Stimulated activated CD4-positive, alpha-beta T cell treated with anti-CD3 and anti-CD28 coated beads, TNF-alpha, amount 100 ng/mL, for 4 hours (primary cell): ENCODE results near the gene HIP1R.
A peak's percentile ranks its signal among the peaks of the same experiment; 100 is the strongest.

Experiments
- DNase-seq, 3 experiments: peaks; one replicate each; pipeline ENCODE4 v3.0.0-alpha.2; 2020; ENCODE audit warnings: low read depth in 3 of 3

HIP1R gene

GRCh38 chr12:122834104-122834920, 945 bp upstream of the HIP1R start:
- no peak for DNase-seq

DNA sequence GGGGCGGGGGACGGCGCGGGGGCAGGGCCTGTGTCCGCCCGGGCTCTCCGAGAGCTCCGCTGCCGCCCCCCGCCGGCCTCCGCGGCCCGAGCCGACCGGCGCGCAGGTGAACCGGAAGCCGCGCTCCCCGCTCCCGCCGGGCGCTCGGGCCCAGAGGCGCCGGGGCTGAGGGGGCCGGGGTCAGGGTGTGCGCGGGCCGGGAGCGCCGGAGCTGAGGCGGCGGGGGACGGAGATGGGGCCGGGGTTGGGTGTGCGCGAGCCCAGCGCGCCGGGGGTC, 431 bp downstream of the HIP1R start:
- no peak for DNase-seq

DNA sequence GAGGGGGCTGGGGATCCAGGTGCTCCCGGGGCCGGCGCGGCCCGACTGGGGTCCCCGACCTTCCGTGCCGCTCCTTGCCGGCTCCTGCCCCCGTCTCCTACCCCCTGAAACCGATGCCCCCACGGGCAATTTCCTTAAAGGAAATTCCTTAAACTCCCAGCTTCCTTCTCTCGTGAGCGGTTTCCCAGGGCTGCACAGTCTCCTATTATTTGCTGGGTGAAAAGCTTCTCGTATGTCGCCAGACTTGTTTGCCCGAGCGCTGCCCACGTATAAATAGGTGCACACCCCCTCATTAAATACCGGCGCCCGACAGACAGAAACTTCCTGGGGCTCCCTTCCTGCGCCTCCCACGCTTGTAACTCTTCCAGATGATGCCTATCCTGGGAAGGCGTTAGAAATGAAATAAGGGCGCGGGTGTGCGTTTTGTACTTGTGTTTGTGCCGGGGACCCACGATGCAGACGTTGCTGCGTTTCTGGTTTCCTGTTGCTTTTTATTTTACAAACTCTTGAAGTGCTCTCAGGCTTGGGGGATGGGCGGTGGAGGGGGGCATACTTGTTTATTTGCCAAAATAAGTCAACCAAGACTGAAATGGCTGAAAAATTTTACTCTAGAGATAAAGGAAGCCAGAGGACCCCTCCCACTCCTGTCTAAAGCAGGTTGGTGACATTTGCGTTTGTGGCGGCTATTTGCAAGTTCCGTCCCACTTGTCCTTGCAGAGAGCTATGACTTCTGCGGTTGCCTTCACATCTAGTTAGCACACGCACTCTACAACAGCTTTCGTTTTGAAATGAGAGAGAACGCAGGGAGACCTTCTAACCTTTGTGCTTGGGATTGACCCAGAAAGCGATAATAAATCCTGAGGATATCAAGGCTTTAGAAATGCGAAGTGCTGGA, 1.0 kb downstream of the HIP1R start:
- DNase-seq, result peak in 1 of 3 experiments; percentile 10

- DNase-seq, result no peak
These were observed 2.3 kb downstream of the HIP1R start for GRCh38 chr12:122837306-122838265.

GRCh38 chr12:122838841-122839240, 3.6 kb downstream of the HIP1R start:
- no peak for DNase-seq

DNA sequence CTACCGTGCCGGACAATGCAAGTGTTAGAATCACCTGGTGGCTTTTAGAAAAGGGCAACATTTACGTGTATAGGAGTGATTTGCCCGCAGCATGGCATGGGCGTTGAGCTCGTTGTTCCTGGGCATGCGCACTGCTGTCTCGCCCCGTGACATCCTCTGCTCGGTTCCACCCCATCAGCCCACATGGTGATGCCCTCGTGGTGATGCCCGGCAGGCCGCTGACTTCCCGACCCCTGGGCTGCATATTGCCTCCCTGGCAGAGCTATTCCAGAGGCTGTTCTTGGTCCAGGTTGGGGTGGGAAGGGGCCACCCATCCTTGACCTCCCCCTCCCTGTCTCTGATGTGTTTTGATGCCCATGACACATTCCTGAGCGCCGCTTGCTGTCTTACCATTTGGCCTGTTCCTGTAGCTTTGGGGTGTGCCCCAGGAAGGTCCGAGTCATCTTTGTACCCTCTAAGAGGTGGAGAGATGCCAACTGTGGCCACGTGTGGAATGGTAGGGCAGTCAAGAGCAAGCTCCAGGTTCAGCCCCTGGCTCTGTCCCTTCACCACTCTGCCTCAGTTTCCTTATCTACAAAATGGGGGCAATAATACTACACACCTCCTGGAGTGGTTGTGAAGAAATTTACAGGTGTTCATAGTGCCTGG, 4.8 kb downstream of the HIP1R start:
- DNase-seq, result no peak

DNA sequence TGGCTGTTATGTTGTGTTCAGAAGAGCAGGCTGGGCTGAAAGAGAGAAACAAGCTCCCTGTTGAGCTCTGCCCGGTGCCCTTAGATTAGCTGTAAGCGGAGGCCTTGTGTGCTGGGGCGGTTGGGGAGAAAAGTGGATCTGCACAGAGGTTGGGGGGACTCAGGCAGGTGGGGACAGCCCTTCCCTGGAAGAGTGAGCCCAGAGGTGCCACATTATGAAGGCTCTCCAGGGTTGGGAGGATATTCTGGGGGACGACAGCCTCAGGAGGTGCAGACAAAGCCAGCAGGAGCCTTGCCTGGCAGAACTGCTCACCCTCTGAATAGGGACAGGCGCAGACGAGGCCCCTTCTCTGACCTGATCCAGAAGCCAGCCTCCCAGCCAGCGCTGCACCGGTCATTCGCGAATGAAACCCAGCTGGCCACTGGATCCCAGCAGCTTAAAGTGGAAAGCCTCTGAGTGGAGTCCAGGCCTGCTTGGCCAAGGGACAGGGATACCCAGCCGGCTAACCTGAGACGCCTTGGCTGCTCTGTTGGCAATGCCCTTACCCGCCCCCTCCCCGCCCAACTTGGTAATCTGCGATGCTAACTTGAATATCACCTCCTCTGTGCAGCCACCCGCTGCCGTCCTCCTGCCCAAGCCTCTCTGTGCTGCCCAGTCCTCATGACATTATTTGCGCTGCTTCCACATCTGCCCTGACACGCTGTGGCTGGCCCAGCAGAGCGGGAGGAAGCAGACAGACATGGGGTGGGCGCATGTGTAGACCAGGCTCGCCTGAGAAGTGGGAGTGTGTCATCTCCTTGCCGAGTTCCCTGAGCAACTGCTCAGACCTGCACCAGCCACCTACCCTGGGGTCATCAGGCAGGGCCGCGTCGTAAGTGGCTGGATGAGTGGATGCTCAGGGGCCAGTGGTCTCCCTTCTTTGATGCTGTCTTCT, 5.6 kb downstream of the HIP1R start:
- DNase-seq, result no peak

DNA sequence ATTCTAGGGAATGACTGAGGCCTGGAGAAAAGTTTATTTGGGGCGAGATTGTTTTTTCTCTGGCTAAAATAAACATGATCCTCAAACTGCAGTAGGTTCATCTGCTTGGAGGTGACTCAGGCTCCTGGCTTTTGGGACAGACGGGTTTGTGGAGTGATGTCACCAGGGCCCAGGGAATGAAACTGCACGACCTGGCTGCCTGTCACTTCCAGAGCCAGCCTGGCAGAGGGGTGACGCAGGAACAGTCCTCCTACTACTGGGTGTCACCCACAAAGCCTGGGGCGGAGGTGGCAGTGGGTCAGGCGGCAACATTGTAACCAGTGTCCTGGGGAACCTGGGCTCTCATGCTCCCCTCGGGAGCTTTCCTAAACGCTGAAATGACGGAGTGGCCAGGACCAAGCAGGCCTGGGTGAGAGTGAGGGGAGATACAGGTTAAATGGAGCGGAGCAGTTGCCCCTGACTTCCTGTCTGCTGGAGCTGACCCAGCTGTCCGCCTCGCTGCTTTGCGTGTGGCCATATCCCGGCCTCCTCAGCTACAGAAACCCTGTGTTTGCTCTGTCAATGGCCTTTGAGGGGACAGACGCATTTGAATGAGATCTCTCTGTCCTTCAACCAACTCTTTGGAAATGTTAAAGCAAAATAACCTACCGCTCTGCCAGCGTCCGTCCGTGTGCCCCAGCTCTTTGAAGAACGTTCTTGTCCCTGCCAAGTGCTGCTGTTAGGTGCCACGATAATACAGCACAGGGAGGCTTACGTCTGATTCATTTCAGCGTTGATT, 6.5 kb downstream of the HIP1R start:
- DNase-seq, result no peak

GRCh38 chr12:122842505-122843405, 7.5 kb downstream of the HIP1R start:
- no peak for DNase-seq

DNA sequence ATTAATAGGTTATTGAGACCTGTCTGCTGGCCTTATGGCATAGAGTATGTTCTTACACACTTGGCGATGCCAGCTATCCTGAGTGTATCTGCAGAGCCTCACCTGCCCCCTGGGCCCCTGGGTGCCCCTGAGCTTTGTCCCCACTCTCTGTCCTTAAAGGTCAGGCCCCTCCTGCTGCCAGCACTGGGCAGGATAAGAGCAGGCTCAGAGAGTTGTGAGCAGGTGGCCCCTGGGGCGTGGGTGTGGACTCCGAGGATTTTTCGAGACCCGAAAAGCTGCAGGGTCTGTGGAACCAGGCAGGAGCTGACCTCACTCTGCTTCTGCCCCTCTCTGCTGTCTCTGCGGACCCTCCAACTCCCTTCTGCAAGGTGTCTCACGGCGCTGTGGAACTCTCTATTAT, 8.2 kb downstream of the HIP1R start:
- no peak for DNase-seq

DNA sequence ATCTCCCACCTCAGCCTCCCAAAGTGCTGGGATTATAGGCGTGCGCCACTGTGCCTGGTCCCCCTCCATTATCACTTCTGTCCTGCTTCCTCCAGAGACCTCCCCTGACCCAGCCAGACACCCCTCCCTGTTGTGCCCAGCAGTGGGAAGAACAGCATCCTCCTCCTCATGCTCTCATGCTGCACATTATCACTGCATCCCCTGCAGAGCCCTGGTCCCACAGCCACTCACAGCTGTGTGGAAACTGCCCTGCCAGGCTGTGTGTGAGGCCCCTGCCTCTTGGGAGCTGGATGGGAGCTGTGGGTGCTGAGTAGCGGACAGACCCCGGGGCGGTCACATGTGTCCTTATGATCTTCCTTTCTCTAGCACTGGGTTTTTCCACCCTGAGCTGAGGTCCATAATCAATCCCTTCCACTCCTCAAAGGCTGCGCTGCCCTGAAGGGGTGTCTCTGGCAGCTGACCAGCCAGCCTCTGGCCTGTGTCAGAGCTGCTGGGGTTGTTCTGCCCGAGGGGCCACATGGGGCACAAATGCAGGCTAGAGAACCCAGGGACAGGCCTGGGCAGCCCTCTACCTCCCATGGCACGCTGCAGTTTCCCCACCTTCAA, 9.2 kb downstream of the HIP1R start:
- no peak for DNase-seq

GRCh38 chr12:122845041-122845864, 10.0 kb downstream of the HIP1R start:
- no peak for DNase-seq

- DNase-seq, result no peak
These were observed 10.8 kb downstream of the HIP1R start for GRCh38 chr12:122845865-122846621.

DNA sequence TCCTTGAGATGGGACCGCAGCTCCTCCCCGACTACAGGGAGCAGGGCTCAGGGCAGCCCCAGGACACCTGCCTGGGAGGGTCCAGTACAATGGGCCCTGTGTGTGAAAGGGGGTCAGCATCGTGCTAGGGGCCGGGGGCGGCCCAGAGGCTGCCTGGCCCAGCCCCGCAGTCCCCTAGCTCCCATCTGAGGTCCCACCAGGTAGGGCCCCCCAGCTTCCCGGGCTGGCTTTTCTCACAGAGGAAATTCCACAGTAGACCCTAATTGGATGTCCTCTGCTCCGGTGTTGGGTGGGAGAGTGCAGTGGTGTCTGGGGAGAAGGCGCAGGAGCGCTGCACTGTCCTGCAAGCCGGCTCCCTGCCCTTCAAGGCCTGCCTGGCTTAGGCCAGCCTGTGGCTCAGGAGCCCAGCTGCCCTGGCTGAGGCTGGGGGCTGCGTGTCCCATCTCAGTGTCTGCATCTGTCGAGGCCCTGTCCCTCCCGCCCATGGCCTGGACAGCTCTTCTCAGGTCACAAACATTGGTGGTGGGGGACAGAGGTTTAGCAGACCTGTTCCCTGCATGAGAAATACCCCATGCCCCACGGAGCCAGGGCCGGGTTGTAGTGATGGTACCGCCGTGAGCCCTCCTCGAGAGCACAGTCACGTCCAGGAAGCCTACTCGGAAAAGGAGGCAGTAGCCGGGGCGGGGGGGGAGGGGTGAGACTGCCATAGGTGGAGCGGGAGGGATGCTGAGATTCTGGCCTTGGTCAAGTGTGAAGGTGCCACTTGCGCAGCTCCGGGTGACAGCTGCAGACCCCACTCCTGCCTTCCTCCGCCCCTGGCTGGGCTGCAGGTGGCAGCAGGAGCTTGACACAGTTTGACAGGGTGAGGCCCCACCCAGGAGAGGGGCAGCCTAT, 11.6 kb downstream of the HIP1R start:
- DNase-seq, result no peak

GRCh38 chr12:122847516-122847836, 12.2 kb downstream of the HIP1R start:
- no peak for DNase-seq
